Parathyroid adenoma (tissue), 2 donors: ENCODE data around the gene TGFBR3L.

ENCODE experiments used
- H2AFZ ChIP-seq: fragments of 300-600 bp; sonication (generic); one replicate; pipeline ENCODE4 v1.7.0; 2017; ENCODE audit warnings: antibody characterized with exemption, mild to moderate bottlenecking
- H3K27ac ChIP-seq: fragments of 300-600 bp; sonication (generic); one replicate; pipeline ENCODE4 v1.7.0; 2017
- H3K27me3 ChIP-seq: fragments of 300-600 bp; sonication (generic); one replicate; pipeline ENCODE4 v1.7.0; 2017; ENCODE audit warnings: low read length; ENCODE audit not compliant: control insufficient read depth, insufficient read depth
- H3K36me3 ChIP-seq: fragments of 300-600 bp; sonication (generic); one replicate; pipeline ENCODE4 v1.7.0; 2017; ENCODE audit warnings: low read length; ENCODE audit not compliant: control insufficient read depth, insufficient read depth
- H3K4me1 ChIP-seq: fragments of 300-600 bp; sonication (generic); one replicate; pipeline ENCODE4 v1.7.0; 2017; ENCODE audit warnings: control low read depth
- H3K4me2 ChIP-seq: fragments of 300-600 bp; sonication (generic); one replicate; pipeline ENCODE4 v1.7.0; 2017; ENCODE audit warnings: low read length
- H3K4me3 ChIP-seq: fragments of 300-600 bp; sonication (generic); one replicate; pipeline ENCODE4 v1.7.0; 2017; ENCODE audit warnings: low read depth, low read length
- H3K79me2 ChIP-seq: fragments of 300-600 bp; sonication (generic); one replicate; pipeline ENCODE4 v1.7.0; 2017; ENCODE audit warnings: control low read depth
- H3K9ac ChIP-seq: fragments of 300-600 bp; sonication (generic); one replicate; pipeline ENCODE4 v1.7.0; 2017; ENCODE audit warnings: mild to moderate bottlenecking
- H3K9me3 ChIP-seq: fragments of 300-600 bp; sonication (generic); one replicate; pipeline ENCODE4 v1.7.0; 2017; ENCODE audit warnings: low read length; ENCODE audit not compliant: control insufficient read depth
- CTCF ChIP-seq: fragments of 300-600 bp; sonication (generic); IDR thresholded peaks from one replicate; pipeline ENCODE4 v1.7.0; 2017; ENCODE audit warnings: antibody characterized with exemption, mild to moderate bottlenecking
- donor health status: primary hyperparathyroidism.

The TGFBR3L gene

GRCh38 chr19:7895565-7895964, 19.1 kb upstream of the TGFBR3L start:
- no peak for TF ChIP-seq CTCF
- no peaks in the 10 kb centered on the region for H3K9me3 ChIP-seq
- no peak overlapping the region for H3K9ac ChIP-seq
- no peaks in the 10 kb centered on the region for H3K4me1 ChIP-seq
- no peak overlapping the region for H3K4me3 ChIP-seq
- H3K36me3 ChIP-seq: no peaks in the 10 kb centered on the region
- no peak overlapping the region for H3K27ac ChIP-seq
- H3K27me3 ChIP-seq: no peaks in the 10 kb centered on the region
- no peak overlapping the region for H2AFZ ChIP-seq
- no peaks in the 10 kb centered on the region for H3K79me2 ChIP-seq
- H3K4me2 ChIP-seq: no peak overlapping the region

- H3K27ac ChIP-seq: no peak overlapping the region
- H3K79me2 ChIP-seq: no peaks in the 10 kb centered on the region
- no peaks in the 10 kb centered on the region for H3K9me3 ChIP-seq
- H3K4me2 ChIP-seq: no peak overlapping the region
- no peak overlapping the region for H3K9ac ChIP-seq
- H3K4me3 ChIP-seq: no peak overlapping the region
- TF ChIP-seq CTCF: no peak
- H2AFZ ChIP-seq: no peak overlapping the region
- H3K27me3 ChIP-seq: no peaks in the 10 kb centered on the region
- H3K4me1 ChIP-seq: no peaks in the 10 kb centered on the region
- H3K36me3 ChIP-seq: no peaks in the 10 kb centered on the region
These were observed 17.3 kb upstream of the TGFBR3L start for GRCh38 chr19:7897292-7897691.

- no peaks in the 10 kb centered on the region for H3K79me2 ChIP-seq
- no peak overlapping the region for H2AFZ ChIP-seq
- no peak overlapping the region for H3K27ac ChIP-seq
- no peak overlapping the region for H3K9ac ChIP-seq
- no peaks in the 10 kb centered on the region for H3K9me3 ChIP-seq
- no peak for TF ChIP-seq CTCF
- H3K4me3 ChIP-seq: no peak overlapping the region
- H3K4me1 ChIP-seq: peaks cover 7% of the 10 kb centered on the region
- no peak overlapping the region for H3K4me2 ChIP-seq
- H3K27me3 ChIP-seq: no peaks in the 10 kb centered on the region
- H3K36me3 ChIP-seq: no peaks in the 10 kb centered on the region
These were observed 15.7 kb upstream of the TGFBR3L start for GRCh38 chr19:7898967-7899366.

- Histone ChIP-seq H3K36me3 (no peaks in the 10 kb centered on the region), H3K4me3 (no peak overlapping the region), H3K4me1 (peaks cover 9% of the 10 kb centered on the region), H3K79me2 (peaks cover 8% of the 10 kb centered on the region), H3K4me2 (no peak overlapping the region), H3K27me3 (no peaks in the 10 kb centered on the region), H2AFZ (no peak overlapping the region), H3K9ac (no peak overlapping the region), H3K9me3 (no peaks in the 10 kb centered on the region), H3K27ac (no peak overlapping the region)
- TF ChIP-seq CTCF: no peak
These were observed 14.8 kb upstream of the TGFBR3L start for GRCh38 chr19:7899751-7900378.

- Histone ChIP-seq H3K79me2 (peaks cover 13% of the 10 kb centered on the region), H3K27me3 (no peaks in the 10 kb centered on the region), H2AFZ (no peak overlapping the region), H3K4me1 (peaks cover 14% of the 10 kb centered on the region), H3K36me3 (no peaks in the 10 kb centered on the region), H3K9ac (no peak overlapping the region), H3K4me3 (no peak overlapping the region), H3K4me2 (no peak overlapping the region), H3K27ac (no peak overlapping the region), H3K9me3 (no peaks in the 10 kb centered on the region)
- no peak for TF ChIP-seq CTCF
These were observed 14.2 kb upstream of the TGFBR3L start for GRCh38 chr19:7900401-7900870.
